Measurements from ENCODE around the gene ZNF30.

GRCh38 chr19:34979819-34980640 is 53.3 kb downstream of the ZNF30 start:
- TF ChIP-seq EZH2phosphoT487 (IDR thresholded peaks at IDR 0.05; ENCODE audit: insufficient read depth, low read depth) (no peak), EZH2 (IDR thresholded peaks at IDR 0.05; ENCODE audit: insufficient read depth, poor library complexity, severe bottlenecking) (no peak)

All from GM23248 (cell line).